Keratinocyte (primary cell): ENCODE results near the gene CLBA1. TPM values are rescaled to one million over a fixed set of nuclear protein-coding genes. Genes with fewer than 3 reads are reported as not detected.

ENCODE experiments used
- DNase-seq: peaks from one replicate; pipeline ENCODE4 v3.0.0-alpha.2; 2011; ENCODE audit warnings: low read depth, missing footprints, low spot score
- FAIRE-seq: peaks from 2 replicates; lab custom pipeline; 2011; peaks lifted over from hg19 to GRCh38; lab: Jason Lieb, UNC
- H2AFZ ChIP-seq: 2 replicates; pipeline ENCODE4 v1.6.0; 2012; ENCODE audit warnings: low read length, control low read depth, inconsistent platforms; ENCODE audit not compliant: control insufficient read depth
- H3K27ac ChIP-seq: 2 replicates; pipeline ENCODE4 v1.5.1; 2011; ENCODE audit warnings: low read length; ENCODE audit not compliant: control insufficient read depth, insufficient read depth
- H3K27me3 ChIP-seq: 3 replicates; pipeline ENCODE4 v1.6.0; 2011; ENCODE audit warnings: low read length; ENCODE audit not compliant: control insufficient read depth, insufficient read depth; ENCODE audit errors: extremely low read depth
- H3K36me3 ChIP-seq, 2 experiments: 2 replicates in 1 of 2; 3 replicates in 1 of 2; pipeline ENCODE4 v1.5.1; 2011; ENCODE audit warnings: low read length in 2 of 2, mild to moderate bottlenecking in 1 of 2; ENCODE audit not compliant: control insufficient read depth in 2 of 2, insufficient read depth in 2 of 2; ENCODE audit errors: extremely low read depth in 1 of 2
- H3K4me1 ChIP-seq: 3 replicates; pipeline ENCODE4 v1.5.1; 2011; ENCODE audit warnings: low read length; ENCODE audit not compliant: control insufficient read depth, insufficient read depth; ENCODE audit errors: extremely low read depth
- H3K4me2 ChIP-seq: 3 replicates; pipeline ENCODE4 v1.6.0; 2011; ENCODE audit warnings: low read depth, low read length; ENCODE audit not compliant: control insufficient read depth, insufficient read depth; ENCODE audit errors: extremely low read depth
- H3K4me3 ChIP-seq, 3 experiments: fragments of 200-600 bp in 1 of 3; sonication (generic) in 1 of 3; 2 replicates in 2 of 3; 3 replicates in 1 of 3; pipeline ENCODE4 v1.5.1; 2011 to 2016; ENCODE audit warnings: low read length in 3 of 3, mild to moderate bottlenecking in 3 of 3, control low read depth in 2 of 3, inconsistent platforms in 1 of 3, low read depth in 1 of 3, mixed read lengths in 1 of 3, mixed run types in 1 of 3, moderate library complexity in 1 of 3; ENCODE audit not compliant: control insufficient read depth in 2 of 3, insufficient read depth in 2 of 3; ENCODE audit errors: extremely low read depth in 1 of 3
- H3K79me2 ChIP-seq: 2 replicates; pipeline ENCODE4 v1.6.0; 2012; ENCODE audit warnings: low read length; ENCODE audit not compliant: control insufficient read depth, insufficient read depth
- H3K9ac ChIP-seq: 3 replicates; pipeline ENCODE4 v1.6.0; 2011; ENCODE audit warnings: low read length; ENCODE audit not compliant: control insufficient read depth, insufficient read depth; ENCODE audit errors: extremely low read depth
- H3K9me1 ChIP-seq: 3 replicates; pipeline ENCODE4 v1.6.0; 2011; ENCODE audit warnings: low read length; ENCODE audit not compliant: control insufficient read depth, insufficient read depth; ENCODE audit errors: extremely low read depth
- H3K9me3 ChIP-seq: 2 replicates; pipeline ENCODE4 v1.5.1; 2012; ENCODE audit warnings: low read depth, low read length; ENCODE audit not compliant: control insufficient read depth
- H4K20me1 ChIP-seq: 3 replicates; pipeline ENCODE4 v1.6.0; 2011; ENCODE audit warnings: low read length; ENCODE audit not compliant: control insufficient read depth, insufficient read depth; ENCODE audit errors: extremely low read depth
- EZH2 ChIP-seq: IDR thresholded peaks from one replicate; pipeline ENCODE4 v1.6.1; 2012; ENCODE audit warnings: inconsistent platforms, mild to moderate bottlenecking, low read length, moderate library complexity
- dilution Hi-C: fragments of 300-500 bp; cut with MboI; formaldehyde crosslinking; loops from one replicate; pipeline ENCODE4 v1.7.0; 2020; ENCODE audit warnings: low sequenced_read_pairs; ENCODE audit not compliant: extremely low pct_ligation_motif_present
- polyA plus RNA-seq, 5 experiments: library from polyadenylated mRNA; depleted of rRNA in 3 of 5; stranded (reverse) in 3 of 5; stranded (forward) in 1 of 5; unstranded in 1 of 5; fragments of >200 nt; gene quantifications; 1 replicate in 1 of 5; 2 replicates in 3 of 5; 3 replicates in 1 of 5; pipeline versions ENCODE4 v1.2.1 to v1.2.3, GENCODE V29; 2011 to 2012; ENCODE audit warnings: missing spikeins in 2 of 5, low read depth in 1 of 5, low replicate concordance in 1 of 5
- TF ChIP-seq, protein P1 (sequence below), 3 experiments: IDR thresholded peaks in 1 of 3; conservative IDR thresholded peaks in 1 of 3; optimal IDR thresholded peaks in 1 of 3; 2 replicates in 2 of 3; 3 replicates in 1 of 3; pipeline versions ENCODE3 to v1.5.1; 2011; ENCODE audit warnings: low read length in 3 of 3, mild to moderate bottlenecking in 3 of 3, moderate library complexity in 2 of 3, control low read depth in 1 of 3, inconsistent platforms in 1 of 3; ENCODE audit not compliant: insufficient read depth in 2 of 3; ENCODE audit errors: extremely low read depth in 1 of 3

CLBA1 gene
- polyA plus RNA-seq, 1 donor (not counting 4 experiments of a cell fraction or from before 2014, with no cell fraction given) = 8.6 TPM

- H3K79me2 ChIP-seq = peaks cover 10% of the 10 kb centered on the region
- FAIRE-seq (no peak), DNase-seq (no peak)
- no peak overlapping the region for H2AFZ ChIP-seq
- H3K9me1 ChIP-seq = no peaks in the 10 kb centered on the region
- peak overlapping the region; percentile 78 for H3K4me2 ChIP-seq
- H3K27me3 ChIP-seq = no peaks in the 10 kb centered on the region
- peak overlapping the region; percentile 65 to 86 (median 82) for H3K4me3 ChIP-seq
- no peak for TF ChIP-seq EZH2
- TF ChIP-seq, protein P1, sequence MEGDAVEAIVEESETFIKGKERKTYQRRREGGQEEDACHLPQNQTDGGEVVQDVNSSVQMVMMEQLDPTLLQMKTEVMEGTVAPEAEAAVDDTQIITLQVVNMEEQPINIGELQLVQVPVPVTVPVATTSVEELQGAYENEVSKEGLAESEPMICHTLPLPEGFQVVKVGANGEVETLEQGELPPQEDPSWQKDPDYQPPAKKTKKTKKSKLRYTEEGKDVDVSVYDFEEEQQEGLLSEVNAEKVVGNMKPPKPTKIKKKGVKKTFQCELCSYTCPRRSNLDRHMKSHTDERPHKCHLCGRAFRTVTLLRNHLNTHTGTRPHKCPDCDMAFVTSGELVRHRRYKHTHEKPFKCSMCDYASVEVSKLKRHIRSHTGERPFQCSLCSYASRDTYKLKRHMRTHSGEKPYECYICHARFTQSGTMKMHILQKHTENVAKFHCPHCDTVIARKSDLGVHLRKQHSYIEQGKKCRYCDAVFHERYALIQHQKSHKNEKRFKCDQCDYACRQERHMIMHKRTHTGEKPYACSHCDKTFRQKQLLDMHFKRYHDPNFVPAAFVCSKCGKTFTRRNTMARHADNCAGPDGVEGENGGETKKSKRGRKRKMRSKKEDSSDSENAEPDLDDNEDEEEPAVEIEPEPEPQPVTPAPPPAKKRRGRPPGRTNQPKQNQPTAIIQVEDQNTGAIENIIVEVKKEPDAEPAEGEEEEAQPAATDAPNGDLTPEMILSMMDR (optimal IDR thresholded peaks at IDR 0.05 in 1 of 3, IDR thresholded peaks at IDR 0.05 in 1 of 3, conservative IDR thresholded peaks at IDR 0.05 in 1 of 3; ENCODE audit: extremely low read depth in 1 of 3, insufficient read depth in 2 of 3, low read length in 3 of 3) = no peak
- H3K36me3 ChIP-seq = no peaks in the 10 kb centered on the region
- H4K20me1 ChIP-seq = peaks cover 3% of the 10 kb centered on the region
- no peaks in the 10 kb centered on the region for H3K9me3 ChIP-seq
- peak overlapping the region; percentile 83 for H3K9ac ChIP-seq
- H3K27ac ChIP-seq = no peak overlapping the region
- dilution Hi-C loops = no loop called here
- H3K4me1 ChIP-seq = peaks cover 43% of the 10 kb centered on the region
Observed at GRCh38 chr14:104977008-104977680, 8.4 kb upstream of the CLBA1 start.

GRCh38 chr14:104977681-104978653 lies 7.6 kb upstream of the CLBA1 start, which contains the start of gene AHNAK2:
TSS of gene AHNAK2 (minus strand) at chr14:104978374. CDS start at chr14:104978237, 137 bp downstream.
- H3K9ac ChIP-seq = peak within 1 kb of the TSS; percentile 83
- H3K4me2 ChIP-seq = peak within 1 kb of the TSS; percentile 78
- no peaks in the 10 kb centered on the region for H3K9me3 ChIP-seq
- peak within 1 kb of the TSS; percentile 65 to 86 (median 82) for H3K4me3 ChIP-seq
- H3K4me1 ChIP-seq = peaks cover 43% of the 10 kb centered on the region
- H3K36me3 ChIP-seq = no peaks in the 10 kb centered on the region
- no peak for TF ChIP-seq EZH2
- TF ChIP-seq, protein P1 (optimal IDR thresholded peaks at IDR 0.05 in 1 of 3, IDR thresholded peaks at IDR 0.05 in 1 of 3, conservative IDR thresholded peaks at IDR 0.05 in 1 of 3; ENCODE audit: extremely low read depth in 1 of 3, insufficient read depth in 2 of 3, low read length in 3 of 3) = no peak
- DNase-seq (no peak), FAIRE-seq (no peak)
- H3K27me3 ChIP-seq = no peaks in the 10 kb centered on the region
- H2AFZ ChIP-seq = peak within 1 kb of the TSS; percentile 54
- peaks cover 3% of the 10 kb centered on the region for H4K20me1 ChIP-seq
- peak within 1 kb of the TSS; percentile 48 for H3K27ac ChIP-seq
- H3K79me2 ChIP-seq = peaks cover 10% of the 10 kb centered on the region
- H3K9me1 ChIP-seq = no peaks in the 10 kb centered on the region
- dilution Hi-C loops = no loop called here
